ENCODE measurements around the gene OR6K2. TPM values are rescaled to one million over a fixed set of nuclear protein-coding genes. Genes with fewer than 3 reads are reported as not detected.
"Not testable (repeated sequence)": the region's sequence is repeated elsewhere in the genome, so short reads cannot be mapped to it uniquely, and the experiment has no call there.

OR6K2 gene
- not detected for polyA plus RNA-seq (ENCODE audit: insufficient read depth in 1 of 5, insufficient read length in 5 of 5, low replicate concordance in 1 of 5)
- long read RNA-seq, donor 1, result 0 reads
- long read RNA-seq, donor 2, result 0 reads
- long read RNA-seq, donor 3, result 0 reads
- long read RNA-seq, donor 4, result 0 reads
- long read RNA-seq, donor 5, result 0 reads
- long read RNA-seq, donor 6, result 0 reads
- long read RNA-seq, donor 7, result 0 reads
- long read RNA-seq, donor 8, result 0 reads

GRCh38 chr1:158700552-158700951 lies at the start of gene OR6K2:
Gene OR6K2, minus strand, starts transcription at chr1:158700652. Its CDS starts 0 bp downstream, at chr1:158700652.
- DNase-seq, result no peak

GRCh38 chr1:158735848-158736247 lies 35.4 kb upstream of the OR6K2 start:
- DNase-seq, result no peak

GRCh38 chr1:158732524-158732923 lies 32.1 kb upstream of the OR6K2 start:
- DNase-seq, result no peak

GRCh38 chr1:158731707-158732106 lies 31.3 kb upstream of the OR6K2 start:
- DNase-seq, result no peak

GRCh38 chr1:158730453-158730852 lies 30.0 kb upstream of the OR6K2 start:
- no peak for DNase-seq

GRCh38 chr1:158728510-158729225 lies 28.2 kb upstream of the OR6K2 start:
- no peak for DNase-seq

- DNase-seq, result no peak
Measured at GRCh38 chr1:158724442-158724841, 24.0 kb upstream of the OR6K2 start.

GRCh38 chr1:158720620-158721019 lies 20.2 kb upstream of the OR6K2 start, which contains the start of gene OR6K3:
Gene OR6K3, minus strand, starts transcription at chr1:158720720. Its CDS starts 2,605 bp downstream, at chr1:158718115.
- no peak for DNase-seq

- no peak for DNase-seq
Measured at GRCh38 chr1:158719664-158720063, 19.2 kb upstream of the OR6K2 start.

- DNase-seq, result no peak
Measured at GRCh38 chr1:158717344-158717743, 16.9 kb upstream of the OR6K2 start.

- no peak for DNase-seq
Measured at GRCh38 chr1:158716335-158716734, 15.9 kb upstream of the OR6K2 start.

- DNase-seq, result no peak
Measured at GRCh38 chr1:158714754-158715153, 14.3 kb upstream of the OR6K2 start.

GRCh38 chr1:158711098-158711497 lies 10.6 kb upstream of the OR6K2 start:
- DNase-seq, result no peak

- no peak for DNase-seq
Measured at GRCh38 chr1:158706096-158706495, 5.6 kb upstream of the OR6K2 start.

GRCh38 chr1:158694596-158694995 lies 5.9 kb downstream of the OR6K2 start:
- no peak for DNase-seq

GRCh38 chr1:158692356-158692755 lies 8.1 kb downstream of the OR6K2 start:
- DNase-seq, result no peak

GRCh38 chr1:158691907-158692306 lies 8.5 kb downstream of the OR6K2 start:
- no peak for DNase-seq

GRCh38 chr1:158691149-158691548 lies 9.3 kb downstream of the OR6K2 start:
- not testable (repeated sequence) for DNase-seq

GRCh38 chr1:158689875-158690274 lies 10.6 kb downstream of the OR6K2 start:
- no peak for DNase-seq

GRCh38 chr1:158689110-158689509 lies 11.3 kb downstream of the OR6K2 start:
- no peak for DNase-seq

- not testable (repeated sequence) for DNase-seq
Measured at GRCh38 chr1:158688343-158688742, 12.1 kb downstream of the OR6K2 start.

GRCh38 chr1:158687037-158687436 lies 13.4 kb downstream of the OR6K2 start:
- DNase-seq, result no peak
